A549 (cell line): Measurements from ENCODE around the gene KIAA0232. TPM values are rescaled to one million over a fixed set of nuclear protein-coding genes. Genes with fewer than 3 reads are reported as not detected.
A peak's percentile ranks its signal among the peaks of the same experiment; 100 is the strongest.

ENCODE experiments used
- ATAC-seq, 2 experiments: fragments of 200-7000 bp in 1 of 2; fragments of >200 bp in 1 of 2; cut with Nextera tagmentation in 1 of 2; cut with Tn5 transposase in 1 of 2; 3 replicates each; pipeline versions ENCODE4 v1.8.0 to v1.9.1; 2018 to 2020; ENCODE audit warnings: mild to moderate bottlenecking in 1 of 2, moderate library complexity in 1 of 2
- CTCF ChIA-PET: fragments of 300-600 bp; sonication (Branson Sonifier 250); formaldehyde crosslinking; extraction: SDS; loops from one replicate; lab custom pipeline; 2021; ENCODE audit warnings: antibody characterized with exemption, inconsistent platforms; lab: Yijun Ruan, JAX
- POLR2A ChIA-PET: fragments of 350-600 bp; formaldehyde crosslinking; extraction: SDS; loops from one replicate; lab custom pipeline; 2021; ENCODE audit warnings: antibody characterized with exemption, inconsistent platforms; lab: Yijun Ruan, JAX
- DNase-seq, 2 experiments: peaks; one replicate each; pipeline versions ENCODE4 v3.0.0 to v3.0.0-alpha.2; 2011 to 2016; ENCODE audit warnings: low read depth in 1 of 2, low spot score in 1 of 2
- FAIRE-seq: peaks from 2 replicates; lab custom pipeline; 2011; peaks lifted over from hg19 to GRCh38; lab: Jason Lieb, UNC
- H3K27ac ChIP-seq, 2 experiments: fragments of >200 bp; sonication (Bioruptor Twin); formaldehyde crosslinking; 3 replicates each; pipeline ENCODE4 v1.5.1; 2016 to 2017
- H3K4me1 ChIP-seq: fragments of >200 bp; sonication (Bioruptor Twin); formaldehyde crosslinking; 3 replicates; pipeline ENCODE4 v1.6.1; 2016
- H3K4me2 ChIP-seq: fragments of >200 bp; sonication (Bioruptor Twin); formaldehyde crosslinking; 3 replicates; pipeline ENCODE4 v1.6.1; 2016
- H3K4me3 ChIP-seq: fragments of >200 bp; sonication (Bioruptor Twin); formaldehyde crosslinking; 3 replicates; pipeline ENCODE4 v1.5.1; 2016
- H3K9me3 ChIP-seq: fragments of >200 bp; sonication (Bioruptor Twin); formaldehyde crosslinking; 3 replicates; pipeline ENCODE4 v1.6.1; 2016
- ATOH8 ChIP-seq: fragments of 250-450 bp; sonication (Bioruptor Pico); IDR thresholded peaks from 2 replicates; pipeline ENCODE4 v1.5.0; 2020; ENCODE audit warnings: low read depth, mild to moderate bottlenecking, moderate library complexity
- EHMT2 ChIP-seq: fragments of 200-600 bp; sonication (generic); IDR thresholded peaks from 2 replicates; pipeline ENCODE4 v1.6.1; 2016; ENCODE audit warnings: antibody characterized with exemption, low read depth, mild to moderate bottlenecking, moderate library complexity
- ESRRA ChIP-seq: fragments of 150-350 bp; IDR thresholded peaks from 2 replicates; pipeline ENCODE4 v1.6.1; 2014; ENCODE audit warnings: mild to moderate bottlenecking, low read length, borderline replicate concordance
- FOSB ChIP-seq: fragments of 250-450 bp; sonication (Bioruptor Pico); IDR thresholded peaks from 2 replicates; pipeline ENCODE4 v1.5.0; 2020; ENCODE audit warnings: mild to moderate bottlenecking, moderate library complexity
- HMGXB4 ChIP-seq: fragments of 250-450 bp; sonication (Bioruptor Pico); IDR thresholded peaks from 2 replicates; pipeline ENCODE4 v1.5.0; 2021; ENCODE audit warnings: mild to moderate bottlenecking, moderate library complexity, borderline replicate concordance
- JUNB ChIP-seq: fragments of >200 bp; sonication (Bioruptor Twin); formaldehyde crosslinking; IDR thresholded peaks from 2 replicates; pipeline ENCODE4 v1.6.1; 2016
- KDM1A ChIP-seq: fragments of 200-600 bp; sonication (generic); IDR thresholded peaks from 2 replicates; pipeline ENCODE4 v1.6.1; 2016; ENCODE audit warnings: low read depth, mild to moderate bottlenecking
- NPAS2 ChIP-seq: fragments of 250-450 bp; sonication (Bioruptor Pico); IDR thresholded peaks from 2 replicates; pipeline ENCODE4 v1.8.0; 2022; ENCODE audit warnings: mild to moderate bottlenecking, moderate library complexity, borderline replicate concordance
- POLR2AphosphoS2 ChIP-seq: conservative IDR thresholded peaks from 2 replicates; pipeline ENCODE4 v1.6.1; 2012; ENCODE audit warnings: low read length, improper control_type of control experiment, inconsistent platforms
- RCOR1 ChIP-seq: fragments of 150-350 bp; IDR thresholded peaks from 2 replicates; pipeline ENCODE4 v1.6.1; 2014; ENCODE audit warnings: antibody characterized with exemption, low read length, low read depth
- RNF2 ChIP-seq: fragments of 200-600 bp; sonication (generic); IDR thresholded peaks from 2 replicates; pipeline ENCODE4 v1.6.1; 2016; ENCODE audit warnings: low read depth, mild to moderate bottlenecking, antibody characterized with exemption, moderate library complexity, borderline replicate concordance
- ZNF302 ChIP-seq: fragments of 250-450 bp; sonication (Bioruptor Pico); IDR thresholded peaks from 2 replicates; pipeline ENCODE4 v1.9.0; 2021; ENCODE audit warnings: inconsistent platforms, mild to moderate bottlenecking, moderate library complexity
- ZSCAN20 ChIP-seq: fragments of 250-450 bp; sonication (Bioruptor Pico); IDR thresholded peaks from 2 replicates; pipeline ENCODE4 v1.8.0; 2022; ENCODE audit warnings: mild to moderate bottlenecking, moderate library complexity
- WGBS: methylation state at CpG from one replicate; pipeline ENCODE4 v1.1.6; 2017; ENCODE audit errors: missing lambda C conversion rate; 5-methylcytosine and 5-hydroxymethylcytosine counted together
- polyA plus RNA-seq, 4 experiments: library from polyadenylated mRNA; depleted of rRNA in 3 of 4; stranded (reverse); fragments of >200 nt; fragmentation: RNase III in 1 of 4; extraction: RNeasy Plus Mini Kit Qiagen cat#74134 plus additional on column Dnase treatment in 1 of 4; gene quantifications; 2 replicates in 3 of 4; 3 replicates in 1 of 4; pipeline ENCODE4 v1.2.3, GENCODE V29; 2011 to 2017
- TF ChIP-seq, protein P1 (sequence below): IDR thresholded peaks from 2 replicates; pipeline ENCODE4 v1.6.1; 2012
- TF ChIP-seq, protein P2 (sequence below): fragments of >200 bp; sonication (Bioruptor Twin); formaldehyde crosslinking; IDR thresholded peaks from 2 replicates; pipeline ENCODE4 v1.6.1; 2016
- TF ChIP-seq, protein P3 (sequence below): fragments of 450-650 bp; IDR thresholded peaks from 2 replicates; pipeline ENCODE4 v1.6.1; 2014; ENCODE audit warnings: antibody characterized with exemption
- TF ChIP-seq, protein P4 (sequence below): IDR thresholded peaks from 2 replicates; pipeline ENCODE4 v1.6.1; 2012

The KIAA0232 gene
- polyA plus RNA-seq, 2 of the 4 experiments (the other 2 are of a cell fraction), result 9.3 to 21.5 TPM

DNA sequence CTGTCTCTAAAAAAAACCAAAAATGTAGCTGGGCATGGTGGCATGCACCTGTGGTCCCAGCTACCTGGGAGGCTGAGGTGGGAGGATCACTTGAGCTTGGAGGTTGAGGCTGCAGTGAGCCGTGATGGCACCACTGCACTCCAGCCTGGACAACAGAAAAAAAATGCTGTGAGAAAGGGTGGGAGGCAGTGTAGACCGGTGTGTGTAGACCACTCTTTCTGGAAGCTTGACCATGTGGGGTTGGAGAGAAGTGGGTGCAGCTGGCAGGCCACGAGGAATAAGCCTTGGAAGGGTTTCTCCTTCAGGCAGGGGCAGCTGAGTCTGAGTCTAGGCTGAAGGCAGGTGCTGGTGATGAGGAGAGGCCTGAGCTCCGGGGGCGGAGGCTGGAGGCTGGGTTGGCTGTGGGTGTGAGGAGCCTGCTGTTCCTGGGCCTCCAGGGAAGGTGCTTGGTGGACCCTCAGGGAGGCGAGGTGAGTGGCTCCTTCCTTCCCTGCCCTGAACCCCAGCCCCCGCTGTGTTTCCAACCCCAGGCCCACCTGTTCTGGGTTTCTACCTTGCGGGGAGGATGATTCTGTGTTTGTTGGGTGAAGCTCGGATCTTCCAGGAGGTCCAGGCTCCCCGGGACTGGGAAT lies 117.8 kb downstream of the KIAA0232 start:
- no peak for DNase-seq
- ChIA-PET POLR2A (interaction anchor here (1.9 kb wide), 1 partner anchor 9 kb away, joined by 9 read pairs; the partner anchor contains the start of gene TBC1D14), CTCF (interaction anchor here (0.7 to 1.9 kb wide), 3 partner anchors 8 to 171 kb away, joined by 3 to 10 read pairs (median 6); no protein-coding TSS in a partner anchor)
- H3K27ac ChIP-seq, result peak overlapping the region in 1 of 2 experiments; percentile 41; a peak in 2 of 6 replicates
- no peak overlapping the region for H3K4me3 ChIP-seq
- no peak for FAIRE-seq
- 89% methylated on average over 8 of the region's 10 CpGs for WGBS
- ATAC-seq, result no peak; a peak in 1 of 6 replicates
- no peak overlapping the region for H3K4me2 ChIP-seq
- TF ChIP-seq ATOH8 (CRISPR knock-in tag), result no peak
- no peak for TF ChIP-seq ZNF302 (CRISPR knock-in tag)
- TF ChIP-seq ZSCAN20 (CRISPR knock-in tag), result no peak
- TF ChIP-seq ESRRA, result no peak
- no peak for TF ChIP-seq POLR2AphosphoS2
- no peak for TF ChIP-seq RCOR1
- no peak for TF ChIP-seq KDM1A
- TF ChIP-seq, all 56 proteins: peak for 0
- no peaks in the 10 kb centered on the region for H3K4me1 ChIP-seq
- no peaks in the 10 kb centered on the region for H3K9me3 ChIP-seq

DNA sequence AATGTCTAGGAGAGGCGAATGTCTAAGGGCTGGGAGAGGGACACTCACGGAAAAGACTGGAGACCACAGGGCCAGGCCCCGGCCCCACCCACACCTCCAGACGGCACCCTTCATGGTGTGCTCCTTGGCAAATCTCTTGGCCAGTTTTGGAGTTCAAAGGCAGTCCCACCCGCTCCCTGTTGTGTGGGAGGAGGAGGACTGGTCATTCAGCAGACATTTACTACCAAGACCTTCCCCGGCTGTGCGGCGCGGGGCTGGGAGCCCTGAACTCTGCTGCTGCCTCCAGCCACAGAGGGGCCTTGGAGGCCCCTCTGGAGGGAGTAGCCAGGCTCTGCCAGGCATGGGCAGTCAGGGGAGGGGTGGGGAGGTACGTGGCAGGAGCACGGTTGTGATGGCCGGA lies 118.4 kb downstream of the KIAA0232 start:
- POLR2A ChIA-PET, result interaction anchor here (1.9 kb wide), 1 partner anchor 8 kb away, joined by 9 read pairs; the partner anchor contains the start of gene TBC1D14
- Histone ChIP-seq H3K4me2 (no peak overlapping the region), H3K27ac (peak overlapping the region in 1 of 2 experiments; percentile 41; a peak in 3 of 6 replicates), H3K4me3 (no peak overlapping the region), H3K4me1 (no peaks in the 10 kb centered on the region), H3K9me3 (no peaks in the 10 kb centered on the region)
- TF ChIP-seq NPAS2, result no peak
- no peak for TF ChIP-seq FOSB (CRISPR knock-in tag)
- TF ChIP-seq, protein P1, sequence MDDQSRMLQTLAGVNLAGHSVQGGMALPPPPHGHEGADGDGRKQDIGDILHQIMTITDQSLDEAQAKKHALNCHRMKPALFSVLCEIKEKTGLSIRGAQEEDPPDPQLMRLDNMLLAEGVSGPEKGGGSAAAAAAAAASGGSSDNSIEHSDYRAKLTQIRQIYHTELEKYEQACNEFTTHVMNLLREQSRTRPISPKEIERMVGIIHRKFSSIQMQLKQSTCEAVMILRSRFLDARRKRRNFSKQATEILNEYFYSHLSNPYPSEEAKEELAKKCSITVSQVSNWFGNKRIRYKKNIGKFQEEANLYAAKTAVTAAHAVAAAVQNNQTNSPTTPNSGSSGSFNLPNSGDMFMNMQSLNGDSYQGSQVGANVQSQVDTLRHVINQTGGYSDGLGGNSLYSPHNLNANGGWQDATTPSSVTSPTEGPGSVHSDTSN, result no peak
- ATAC-seq (peak in 1 of 2 experiments; percentile 46; a peak in 3 of 6 replicates), FAIRE-seq (no peak), DNase-seq (no peak)
- CTCF ChIA-PET, result interaction anchor here (1.9 kb wide), 1 partner anchor 7 kb away, joined by 10 read pairs; no protein-coding TSS in a partner anchor
- 75% methylated on average over 6 of the region's 12 CpGs for WGBS

- DNase-seq, result no peak
- Histone ChIP-seq H3K9me3 (no peaks in the 10 kb centered on the region), H3K27ac (0 out of 6 replicates have a peak overlapping the region, but pooled peaks have one; percentile 8 to 16), H3K4me2 (no peak overlapping the region), H3K4me3 (no peak overlapping the region), H3K4me1 (no peaks in the 10 kb centered on the region)
- ChIA-PET POLR2A (no interaction called here), CTCF (no interaction called here)
- WGBS, result 88% methylated on average over 11 of the region's 24 CpGs
- 0 out of 6 replicates have a peak, but pooled peaks of 1 of the 2 experiments have one; percentile 39 for ATAC-seq
- FAIRE-seq, result no peak
- TF ChIP-seq FOSB (CRISPR knock-in tag), result no peak
- no peak for TF ChIP-seq EHMT2
- no peak for TF ChIP-seq HMGXB4 (CRISPR knock-in tag)
- TF ChIP-seq, protein P2, sequence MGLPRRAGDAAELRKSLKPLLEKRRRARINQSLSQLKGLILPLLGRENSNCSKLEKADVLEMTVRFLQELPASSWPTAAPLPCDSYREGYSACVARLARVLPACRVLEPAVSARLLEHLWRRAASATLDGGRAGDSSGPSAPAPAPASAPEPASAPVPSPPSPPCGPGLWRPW, result no peak
- no peak for TF ChIP-seq JUNB
- TF ChIP-seq, protein P3, sequence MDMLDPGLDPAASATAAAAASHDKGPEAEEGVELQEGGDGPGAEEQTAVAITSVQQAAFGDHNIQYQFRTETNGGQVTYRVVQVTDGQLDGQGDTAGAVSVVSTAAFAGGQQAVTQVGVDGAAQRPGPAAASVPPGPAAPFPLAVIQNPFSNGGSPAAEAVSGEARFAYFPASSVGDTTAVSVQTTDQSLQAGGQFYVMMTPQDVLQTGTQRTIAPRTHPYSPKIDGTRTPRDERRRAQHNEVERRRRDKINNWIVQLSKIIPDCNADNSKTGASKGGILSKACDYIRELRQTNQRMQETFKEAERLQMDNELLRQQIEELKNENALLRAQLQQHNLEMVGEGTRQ, result no peak
- no peak for TF ChIP-seq RNF2
- TF ChIP-seq, protein P1, result no peak
- TF ChIP-seq, protein P4, sequence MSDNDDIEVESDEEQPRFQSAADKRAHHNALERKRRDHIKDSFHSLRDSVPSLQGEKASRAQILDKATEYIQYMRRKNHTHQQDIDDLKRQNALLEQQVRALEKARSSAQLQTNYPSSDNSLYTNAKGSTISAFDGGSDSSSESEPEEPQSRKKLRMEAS, result no peak
These were observed 119.3 kb downstream of the KIAA0232 start for GRCh38 chr4:6901669-6902317.
